GM12878 (cell line): ENCODE results near the gene ALB. TPM values are rescaled to one million over a fixed set of nuclear protein-coding genes. Genes with fewer than 3 reads are reported as not detected.

Experiments used
- ATAC-seq: fragments of 200-7000 bp; cut with Tn5 transposase; 3 replicates; pipeline ENCODE4 v1.9.1; 2020; ENCODE audit warnings: mild to moderate bottlenecking, moderate library complexity
- BruUV-seq: library from RNA; stranded (reverse); fragments of 400-500 nt; replicated peaks from 2 replicates; lab custom pipeline; 2021; lab: Mats Ljungman, UMichigan
- CTCF ChIA-PET: fragments of 300-600 bp; sonication (Branson Sonifier 250); formaldehyde crosslinking; extraction: SDS; loops from one replicate; lab custom pipeline; 2021; ENCODE audit warnings: inconsistent platforms; lab: Yijun Ruan, JAX
- POLR2A ChIA-PET: fragments of 350-600 bp; formaldehyde crosslinking; extraction: SDS; loops from one replicate; lab custom pipeline; 2021; ENCODE audit warnings: inconsistent platforms; lab: Charles Lee
- RAD21 ChIA-PET: fragments of 300-600 bp; sonication (Branson Sonifier 250); formaldehyde crosslinking; loops from one replicate; lab custom pipeline; 2023; ENCODE audit warnings: antibody characterized with exemption; ENCODE audit not compliant: unreplicated experiment; lab: Charles Lee
- SMC1A ChIA-PET: fragments of 300-600 bp; sonication (Branson Sonifier 250); formaldehyde crosslinking; loops from one replicate; lab custom pipeline; 2023; ENCODE audit not compliant: unreplicated experiment, uncharacterized antibody; lab: Charles Lee
- DNase-seq: peaks from one replicate; pipeline ENCODE4 v3.0.0-alpha.2; 2011; ENCODE audit warnings: low read depth, low spot score
- FAIRE-seq: peaks from 3 replicates; lab custom pipeline; 2011; peaks lifted over from hg19 to GRCh38; lab: Jason Lieb, UNC
- H2AFZ ChIP-seq: 2 replicates; pipeline ENCODE4 v1.6.0; 2011; ENCODE audit warnings: low read depth, low read length, control low read depth; ENCODE audit not compliant: control insufficient read depth
- H3K27ac ChIP-seq: 2 replicates; pipeline ENCODE4 v1.5.1; 2011; ENCODE audit warnings: control low read depth; ENCODE audit not compliant: control insufficient read depth, insufficient read depth
- H3K27me3 ChIP-seq, 2 experiments: replicated peaks in 1 of 2; 2 replicates each; pipeline versions ENCODE4 v1.6.0 to v1.6.1; 2011; ENCODE audit warnings: low read length in 1 of 2; ENCODE audit not compliant: control insufficient read depth in 2 of 2, insufficient read depth in 2 of 2
- H3K36me3 ChIP-seq, 2 experiments: 2 replicates each; pipeline ENCODE4 v1.5.1; 2011; ENCODE audit warnings: low read length in 1 of 2; ENCODE audit not compliant: control insufficient read depth in 2 of 2, insufficient read depth in 2 of 2
- H3K4me1 ChIP-seq: 2 replicates; pipeline ENCODE4 v1.6.1; 2011; ENCODE audit warnings: mild to moderate bottlenecking, low read length, moderate library complexity, mixed read lengths; ENCODE audit not compliant: control insufficient read depth, insufficient read depth
- H3K4me2 ChIP-seq: 2 replicates; pipeline ENCODE4 v1.6.0; 2011; ENCODE audit warnings: control low read depth; ENCODE audit not compliant: control insufficient read depth, insufficient read depth
- H3K4me3 ChIP-seq: fragments of 200-600 bp; sonication (generic); 2 replicates; pipeline ENCODE4 v1.5.1; 2016
- H3K79me2 ChIP-seq: 2 replicates; pipeline ENCODE4 v1.6.0; 2011; ENCODE audit warnings: low read length; ENCODE audit not compliant: control insufficient read depth, insufficient read depth
- H3K9ac ChIP-seq: 2 replicates; pipeline ENCODE4 v1.8.0; 2011; ENCODE audit warnings: low read length, control low read depth, mixed read lengths; ENCODE audit not compliant: control insufficient read depth, insufficient read depth
- H3K9me3 ChIP-seq: replicated peaks from 3 replicates; pipeline ENCODE4 v1.5.1; 2011; ENCODE audit warnings: mild to moderate bottlenecking, low read length; ENCODE audit not compliant: control insufficient read depth, insufficient read depth
- H4K20me1 ChIP-seq: 2 replicates; pipeline ENCODE4 v1.6.0; 2011; ENCODE audit not compliant: control insufficient read depth, insufficient read depth
- IRF5 ChIP-seq: fragments of 450-650 bp; IDR thresholded peaks from 2 replicates; pipeline ENCODE4 v1.6.1; 2017; ENCODE audit warnings: borderline replicate concordance
- MAX ChIP-seq: IDR thresholded peaks from 2 replicates; pipeline ENCODE4 v1.6.1; 2012; ENCODE audit warnings: low read depth, low read length, improper control_type of control experiment
- PAX8 ChIP-seq: fragments of 450-650 bp; IDR thresholded peaks from 2 replicates; pipeline ENCODE4 v1.6.1; 2017; ENCODE audit warnings: mild to moderate bottlenecking, moderate library complexity
- RCOR1 ChIP-seq: conservative IDR thresholded peaks from 2 replicates; pipeline ENCODE4 v1.6.1; 2012; ENCODE audit warnings: low read depth, low read length, improper control_type of control experiment
- ZNF622 ChIP-seq: fragments of 450-650 bp; IDR thresholded peaks from 2 replicates; pipeline ENCODE4 v1.6.1; 2017; ENCODE audit warnings: mild to moderate bottlenecking, inconsistent platforms
- WGBS: methylation state at CpG from one replicate; pipeline ENCODE4 v1.1.6; 2016; ENCODE audit warnings: low lambda C conversion rate; ENCODE audit not compliant: insufficient replicate concordance, insufficient coverage; ENCODE audit errors: missing lambda C conversion rate; 5-methylcytosine and 5-hydroxymethylcytosine counted together
- in situ Hi-C: fragments of 300-500 bp; cut with MboI; formaldehyde crosslinking; loops from 9 replicates; pipeline ENCODE4 v1.14.3; 2018; ENCODE audit warnings: mixed read lengths
- intact Hi-C: fragments of 100-400 bp; cut with micrococcal nuclease; formaldehyde crosslinking; loops from one replicate; pipeline ENCODE4 v1.14.2; 2022; ENCODE audit not compliant: unreplicated experiment
- polyA plus RNA-seq, 11 experiments: library from polyadenylated mRNA; depleted of rRNA in 4 of 11; unstranded in 6 of 11; stranded (reverse) in 5 of 11; fragments of >200 nt; fragmentation: Nextera tagmentation in 4 of 11; fragmentation: Illumina TruSeq in 1 of 11; extraction: Ambion mirVana in 4 of 11; extraction: Trizol in 1 of 11; gene quantifications; 1 replicate in 1 of 11; 2 replicates in 10 of 11; pipeline versions ENCODE4 v1.2.1 to v1.2.3, GENCODE V29; 2011 to 2016; ENCODE audit warnings: inconsistent platforms in 2 of 11, missing spikeins in 2 of 11, low read depth in 1 of 11
- total RNA-seq, 4 experiments: library from RNA; depleted of rRNA in 3 of 4; stranded (reverse); fragments of >200 nt in 3 of 4; fragmentation: Illumina TruSeq in 1 of 4; extraction: Trizol in 1 of 4; gene quantifications; 2 replicates each; pipeline versions ENCODE4 v1.2.1 to v1.2.3, GENCODE V29; 2013 to 2021

Gene ALB
- total and polyA plus RNA-seq, 10 of the 15 experiments (the other 5 are each of a cell fraction or from before 2014, with no cell fraction given) = 0.05 to 29.0 TPM; not detected in 8

- no peak for DNase-seq
- in situ Hi-C loops = loop anchor here (10.0 kb wide), 1 partner anchor 56 kb away; no protein-coding TSS in a partner anchor
- WGBS = 3% methylated on average over 4 of the region's 4 CpGs
- H3K27me3 ChIP-seq = no peaks in the 10 kb centered on the region
- H3K9me3 ChIP-seq = no peaks in the 10 kb centered on the region
- H3K9ac ChIP-seq = no peak overlapping the region
- H3K79me2 ChIP-seq = no peaks in the 10 kb centered on the region
- no peak overlapping the region for H2AFZ ChIP-seq
- SMC1A ChIA-PET = no interaction called here
- no peak overlapping the region for H3K4me2 ChIP-seq
- TF ChIP-seq IRF5 = no peak
- TF ChIP-seq MAX = no peak
- no peak for TF ChIP-seq RCOR1
- TF ChIP-seq ZNF622 = no peak
- no peak for TF ChIP-seq PAX8
- TF ChIP-seq, all 136 proteins: peak for 0
- no peak for ATAC-seq
- Histone ChIP-seq H3K27ac (no peak overlapping the region), H3K36me3 (no peaks in the 10 kb centered on the region), H3K4me1 (no peaks in the 10 kb centered on the region), H3K4me3 (no peak overlapping the region), H4K20me1 (no peaks in the 10 kb centered on the region)
- CTCF ChIA-PET = interaction anchor here (1.1 to 3.4 kb wide), 3 partner anchors 9 to 20 kb away, joined by 3 to 22 read pairs (median 3); no protein-coding TSS in a partner anchor
- POLR2A ChIA-PET = interaction anchor here (0.6 kb wide), 1 partner anchor 38 kb away, joined by 3 read pairs; no protein-coding TSS in a partner anchor
- RAD21 ChIA-PET = no interaction called here
- FAIRE-seq = no peak
- intact Hi-C loops = no loop called here
- no TSS peak for BruUV-seq
Observed at GRCh38 chr4:73458184-73459047, 54.3 kb downstream of the ALB start.
